Activated CD8-positive, alpha-beta T cell treated with anti-CD3 and anti-CD28 coated beads, Interleukin-2, amount 10 ng/mL, durations not matched to agents 7 days and 5 days (primary cell): Measurements from ENCODE around the gene CDR2L. TPM values are rescaled to one million over a fixed set of nuclear protein-coding genes. Genes with fewer than 3 reads are reported as not detected.
"Not testable (repeated sequence)": the region's sequence is repeated elsewhere in the genome, so short reads cannot be mapped to it uniquely, and the experiment has no call there.

Experiments
- ATAC-seq: fragments of 150-1000 bp; cut with Tn5 transposase; one replicate; pipeline ENCODE4 v1.10.0; 2021; ENCODE audit warnings: moderate library complexity
- CTCF ChIA-PET: fragments of 350-600 bp; sonication (Branson Sonifier 250); formaldehyde crosslinking; loops from one replicate; lab custom pipeline; 2021; ENCODE audit warnings: antibody characterized with exemption; lab: Charles Lee
- POLR2A ChIA-PET: fragments of 350-600 bp; sonication (Branson Sonifier 250); formaldehyde crosslinking; loops from one replicate; lab custom pipeline; 2021; ENCODE audit warnings: antibody characterized with exemption; lab: Charles Lee
- DNase-seq: peaks from one replicate; pipeline ENCODE4 v3.0.0-alpha.2; 2020
- H3K27ac Mint-ChIP-seq: one replicate; pipeline ENCODE4 v1.8.0; 2021; ENCODE audit warnings: mild to moderate bottlenecking, mixed read lengths
- H3K27me3 Mint-ChIP-seq: one replicate; pipeline ENCODE4 v1.8.0; 2021; ENCODE audit warnings: low read depth, mixed read lengths
- H3K36me3 Mint-ChIP-seq: one replicate; pipeline ENCODE4 v1.8.0; 2021; ENCODE audit warnings: low read depth, mixed read lengths
- H3K4me1 Mint-ChIP-seq: one replicate; pipeline ENCODE4 v1.8.0; 2021; ENCODE audit warnings: low read depth, mixed read lengths
- H3K4me3 Mint-ChIP-seq: one replicate; pipeline ENCODE4 v1.8.0; 2021; ENCODE audit warnings: mild to moderate bottlenecking, mixed read lengths
- H3K9me3 Mint-ChIP-seq: one replicate; pipeline ENCODE4 v1.8.0; 2022; ENCODE audit warnings: mixed read lengths; ENCODE audit not compliant: insufficient read depth
- total RNA-seq, 2 experiments: library from RNA; stranded (reverse); gene quantifications; one replicate each; pipeline ENCODE4 v1.2.3, GENCODE V29; 2021

The CDR2L gene
- total RNA-seq, 2 experiments from 2014 or later: 0.13 to 0.18 TPM

DNA sequence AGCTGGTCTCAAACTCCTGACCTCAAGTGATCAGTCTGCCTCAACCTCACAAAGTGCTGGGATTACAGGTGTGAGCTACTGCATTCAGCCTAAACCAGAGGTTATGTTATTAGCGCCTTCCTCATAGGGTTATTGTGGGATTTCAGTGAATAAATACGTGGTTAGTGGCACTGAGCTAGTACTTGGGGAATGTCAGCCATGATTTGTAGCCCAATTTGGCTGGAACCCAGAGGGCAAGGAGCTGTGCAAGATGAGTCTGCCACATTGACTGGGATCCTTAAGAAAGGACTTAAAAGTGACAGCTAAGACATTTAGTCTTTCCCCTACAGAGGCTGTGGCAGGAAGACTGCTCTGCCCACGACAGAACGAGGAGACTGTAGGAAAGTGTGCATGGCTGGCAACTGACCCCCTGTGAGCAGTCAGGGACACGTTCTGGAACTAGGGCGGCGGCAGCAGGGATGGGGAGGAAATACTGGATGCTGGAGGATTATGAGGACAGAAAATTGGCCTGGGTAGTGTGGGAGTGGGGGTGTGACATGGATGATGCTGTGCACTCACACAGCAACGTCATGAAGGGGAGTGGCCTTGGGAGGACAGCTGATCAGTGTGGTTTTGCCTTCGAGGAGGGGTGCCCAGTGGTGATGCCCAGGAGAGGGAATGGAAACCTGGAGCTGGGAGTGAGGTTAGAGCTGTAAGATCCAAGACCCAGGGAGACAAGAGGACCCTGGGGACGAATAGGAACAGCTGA lies 44.7 kb downstream of the CDR2L start:
- Mint-ChIP-seq H3K4me1 (peaks cover 49% of the 10 kb centered on the region), H3K27me3 (peaks cover 4% of the 10 kb centered on the region), H3K4me3 (peak overlapping the region; percentile 45), H3K27ac (peak overlapping the region; percentile 2), H3K36me3 (no peaks in the 10 kb centered on the region), H3K9me3 (peaks cover 4% of the 10 kb centered on the region)
- no peak for ATAC-seq
- ChIA-PET POLR2A (interaction anchor here (0.6 to 2.0 kb wide), 4 partner anchors 19 to 239 kb away, joined by 3 to 15 read pairs (median 3); partner anchors contain the start of genes MIF4GD, MRPL58 and MRPS7), CTCF (interaction anchor here (1.2 to 1.7 kb wide), 7 partner anchors 19 to 83 kb away, joined by 3 to 18 read pairs (median 6); partner anchors contain the start of genes CDR2L and MRPL58)
- peak; percentile 63 for DNase-seq

DNA sequence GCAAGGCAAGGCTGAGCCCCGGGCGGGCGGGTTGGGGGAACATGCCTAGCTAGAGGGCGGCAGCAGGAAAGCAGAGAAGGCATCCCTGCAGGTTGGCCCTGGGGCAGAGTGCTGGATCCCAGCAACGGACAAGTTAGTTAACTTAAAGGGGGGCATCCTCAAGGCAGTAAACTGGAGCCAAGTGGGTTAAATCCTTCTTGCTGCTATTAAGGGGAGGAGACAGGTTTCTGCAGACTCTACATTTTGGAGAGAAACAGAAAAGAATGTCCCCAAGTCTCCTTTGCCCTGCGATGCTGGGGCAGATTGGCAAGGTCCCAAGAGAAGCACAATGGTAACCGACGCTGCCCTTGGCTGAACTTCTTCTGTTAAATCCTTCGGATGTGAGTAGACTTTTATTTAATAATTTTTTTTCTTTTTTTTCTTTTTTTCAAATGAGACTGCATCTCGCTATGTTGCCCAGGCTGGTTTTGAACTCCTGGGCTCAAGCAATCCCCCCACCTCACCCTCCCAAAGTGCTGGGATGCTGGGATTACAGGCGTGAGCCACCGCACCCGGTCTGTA lies 45.4 kb downstream of the CDR2L start:
- H3K36me3 Mint-ChIP-seq: no peaks in the 10 kb centered on the region
- no peak for ATAC-seq
- no peak overlapping the region for H3K27ac Mint-ChIP-seq
- H3K27me3 Mint-ChIP-seq: peaks cover 4% of the 10 kb centered on the region
- CTCF ChIA-PET: interaction anchor here (1.2 to 1.7 kb wide), 6 partner anchors 20 to 75 kb away, joined by 3 to 18 read pairs (median 6); partner anchors contain the start of genes CDR2L and MRPL58
- peaks cover 52% of the 10 kb centered on the region for H3K4me1 Mint-ChIP-seq
- peaks cover 4% of the 10 kb centered on the region for H3K9me3 Mint-ChIP-seq
- H3K4me3 Mint-ChIP-seq: peak overlapping the region; percentile 93
- POLR2A ChIA-PET: interaction anchor here (0.6 to 2.0 kb wide), 4 partner anchors 20 to 238 kb away, joined by 3 to 15 read pairs (median 3); partner anchors contain the start of genes MIF4GD, MRPL58 and MRPS7
- no peak for DNase-seq

- Mint-ChIP-seq H3K4me1 (peaks cover 52% of the 10 kb centered on the region), H3K27ac (peak overlapping the region; percentile 95), H3K27me3 (peaks cover 4% of the 10 kb centered on the region), H3K36me3 (peaks cover 6% of the 10 kb centered on the region), H3K9me3 (peaks cover 4% of the 10 kb centered on the region), H3K4me3 (peak overlapping the region; percentile 93)
- ATAC-seq (peak; percentile 31), DNase-seq (peak; percentile 90)
- ChIA-PET POLR2A (interaction anchor here (1.2 to 2.2 kb wide), 4 partner anchors 8 to 71 kb away, joined by 3 to 26 read pairs (median 8); partner anchors contain the start of genes ATP5PD, KCTD2 and MRPL58), CTCF (interaction anchor here (0.8 to 3.6 kb wide), 7 partner anchors 21 to 138 kb away, joined by 3 to 28 read pairs (median 4); partner anchors contain the start of genes MRPL58 and NT5C)
These were observed 46.2 kb downstream of the CDR2L start for GRCh38 chr17:75033346-75034235.

DNA sequence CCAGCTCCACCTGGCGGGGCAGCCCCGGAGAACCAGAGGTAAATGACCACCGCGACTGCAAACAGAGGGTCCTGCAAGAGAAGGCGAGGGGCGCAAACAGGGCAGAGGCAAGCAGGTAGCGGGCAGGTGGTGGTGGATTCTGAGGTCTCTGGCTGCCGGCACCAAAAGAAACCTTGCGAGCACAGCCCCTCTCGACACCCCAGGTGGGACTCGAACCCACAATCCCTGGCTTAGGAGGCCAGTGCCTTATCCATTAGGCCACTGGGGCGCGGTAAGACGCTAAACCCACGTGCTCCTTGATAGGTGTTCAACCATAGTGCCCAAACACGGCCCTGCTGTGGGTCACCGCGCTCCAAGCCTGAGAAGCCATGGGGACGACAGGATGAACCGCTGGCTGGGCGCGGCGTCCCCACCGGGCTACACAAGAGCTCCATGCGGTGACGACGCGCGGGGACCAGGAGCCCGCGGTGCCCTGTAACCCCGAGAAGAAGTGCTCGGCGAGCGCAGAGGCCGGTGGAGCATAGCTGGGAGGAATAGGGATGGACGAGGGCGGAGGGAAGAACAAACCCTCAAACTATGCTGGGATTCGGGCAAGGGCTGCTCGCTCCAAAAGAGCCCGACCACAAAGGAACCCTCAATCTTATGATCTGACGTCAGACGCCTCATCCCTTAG lies 46.9 kb downstream of the CDR2L start:
- CTCF ChIA-PET: interaction anchor here (0.8 to 3.6 kb wide), 12 partner anchors 10 to 237 kb away, joined by 3 to 28 read pairs (median 3); partner anchors contain the start of genes CDR2L, MIF4GD, MRPL58 and NT5C
- peak; percentile 67 for ATAC-seq
- H3K4me3 Mint-ChIP-seq: peak overlapping the region; percentile 93
- POLR2A ChIA-PET: interaction anchor here (0.6 to 2.2 kb wide), 8 partner anchors 9 to 227 kb away, joined by 3 to 26 read pairs (median 4); partner anchors contain the start of genes ATP5PD, GGA3, KCTD2 and MRPL58
- peak overlapping the region; percentile 95 for H3K27ac Mint-ChIP-seq
- DNase-seq: peak; percentile 93
- peaks cover 9% of the 10 kb centered on the region for H3K36me3 Mint-ChIP-seq
- H3K9me3 Mint-ChIP-seq: peaks cover 4% of the 10 kb centered on the region
- peaks cover 52% of the 10 kb centered on the region for H3K4me1 Mint-ChIP-seq
- peaks cover 2% of the 10 kb centered on the region for H3K27me3 Mint-ChIP-seq

DNA sequence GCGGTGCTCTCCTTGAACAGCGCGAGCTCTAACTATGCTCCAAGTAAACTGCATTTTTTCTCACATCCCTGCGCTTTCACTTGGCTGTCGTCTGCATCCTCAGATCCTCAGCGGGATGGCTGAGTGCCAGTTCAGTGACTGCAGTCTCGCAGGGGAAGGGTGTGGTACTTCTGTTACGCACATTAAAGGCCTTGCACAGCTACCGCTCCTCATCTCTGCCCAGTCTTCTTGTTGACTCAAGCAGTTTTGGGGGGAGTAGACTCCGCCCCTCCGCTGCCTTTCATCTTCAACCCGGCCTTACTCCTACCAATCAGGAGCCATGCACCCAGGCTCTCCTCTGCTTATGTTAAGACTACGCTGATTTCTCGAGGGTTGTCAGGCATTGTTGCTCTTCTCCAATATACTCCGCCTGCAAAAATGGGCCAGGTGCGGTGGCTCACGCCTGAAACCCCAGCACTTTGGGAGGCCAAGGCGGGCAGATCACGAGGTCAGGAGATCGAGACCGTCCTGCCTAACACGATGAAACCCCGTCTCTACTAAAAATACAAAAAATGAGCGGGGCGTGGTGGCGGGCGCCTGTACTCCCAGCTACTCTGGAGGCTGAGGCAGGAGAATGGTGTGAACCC lies 49.3 kb downstream of the CDR2L start:
- DNase-seq (peak; percentile 87), ATAC-seq (peak; percentile 62)
- Mint-ChIP-seq H3K27ac (peak overlapping the region; percentile 96), H3K9me3 (no peaks in the 10 kb centered on the region), H3K27me3 (peaks cover 2% of the 10 kb centered on the region), H3K4me3 (peak overlapping the region; percentile 65), H3K4me1 (peaks cover 48% of the 10 kb centered on the region), H3K36me3 (peaks cover 26% of the 10 kb centered on the region)
- POLR2A ChIA-PET: interaction anchor here (0.6 to 1.3 kb wide), 5 partner anchors 9 to 125 kb away, joined by 3 to 4 read pairs (median 3); partner anchors contain the start of gene MRPL58
- CTCF ChIA-PET: interaction anchor here (0.7 to 3.6 kb wide), 3 partner anchors 24 to 77 kb away, joined by 3 to 28 read pairs (median 4); partner anchors contain the start of gene MRPL58

- ChIA-PET CTCF (interaction anchor here (1.4 to 2.2 kb wide), 3 partner anchors 75 to 248 kb away, joined by 4 to 6 read pairs (median 4); no protein-coding TSS in a partner anchor), POLR2A (no interaction called here)
- DNase-seq (no peak), ATAC-seq (no peak)
- Mint-ChIP-seq H3K9me3 (no peaks in the 10 kb centered on the region), H3K27ac (no peak overlapping the region), H3K27me3 (peaks cover 2% of the 10 kb centered on the region), H3K4me3 (no peak overlapping the region), H3K36me3 (peaks cover 30% of the 10 kb centered on the region), H3K4me1 (peaks cover 32% of the 10 kb centered on the region)
These were observed 51.8 kb downstream of the CDR2L start for GRCh38 chr17:75039238-75039637.

DNA sequence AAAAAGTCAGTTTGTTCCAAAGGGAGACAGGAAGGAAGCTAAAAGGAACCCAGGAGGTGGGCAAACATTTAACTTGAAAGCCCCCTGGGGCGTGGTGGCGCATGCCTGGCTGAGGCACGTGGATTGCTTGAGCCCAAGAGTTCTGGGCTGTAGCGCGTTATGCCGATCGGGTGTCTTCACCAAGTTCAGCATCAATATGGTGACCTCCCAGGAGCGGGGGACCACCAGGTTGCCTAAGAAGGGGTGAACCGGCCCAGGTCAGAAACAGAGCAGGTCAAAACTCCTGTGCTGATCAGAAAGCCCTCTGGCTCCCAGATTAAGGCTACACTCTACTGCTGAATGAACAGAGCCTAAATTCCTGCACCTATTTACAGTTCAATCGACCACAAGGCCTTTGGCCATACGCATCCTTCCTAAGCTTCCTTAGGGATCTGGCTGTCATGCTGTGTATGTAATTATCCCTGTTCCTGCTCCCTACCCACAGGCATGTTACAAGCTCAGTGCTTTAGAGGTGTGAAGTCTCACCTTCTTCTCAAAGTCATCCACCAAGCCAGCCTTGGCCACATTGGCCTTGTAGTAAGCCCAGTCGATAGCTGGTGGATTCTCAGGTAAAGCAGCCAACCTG lies 54.3 kb downstream of the CDR2L start:
- ATAC-seq: no peak
- no peak for DNase-seq
- H3K36me3 Mint-ChIP-seq: peaks cover 30% of the 10 kb centered on the region
- no peaks in the 10 kb centered on the region for H3K9me3 Mint-ChIP-seq
- ChIA-PET POLR2A (interaction anchor here (1.0 kb wide), 1 partner anchor 745 kb away, joined by 4 read pairs; no protein-coding TSS in a partner anchor), CTCF (interaction anchor here (1.4 to 1.7 kb wide), 3 partner anchors 72 to 161 kb away, joined by 3 to 5 read pairs (median 3); no protein-coding TSS in a partner anchor)
- H3K4me1 Mint-ChIP-seq: peaks cover 30% of the 10 kb centered on the region
- no peak overlapping the region for H3K4me3 Mint-ChIP-seq
- H3K27me3 Mint-ChIP-seq: no peaks in the 10 kb centered on the region
- no peak overlapping the region for H3K27ac Mint-ChIP-seq

DNA sequence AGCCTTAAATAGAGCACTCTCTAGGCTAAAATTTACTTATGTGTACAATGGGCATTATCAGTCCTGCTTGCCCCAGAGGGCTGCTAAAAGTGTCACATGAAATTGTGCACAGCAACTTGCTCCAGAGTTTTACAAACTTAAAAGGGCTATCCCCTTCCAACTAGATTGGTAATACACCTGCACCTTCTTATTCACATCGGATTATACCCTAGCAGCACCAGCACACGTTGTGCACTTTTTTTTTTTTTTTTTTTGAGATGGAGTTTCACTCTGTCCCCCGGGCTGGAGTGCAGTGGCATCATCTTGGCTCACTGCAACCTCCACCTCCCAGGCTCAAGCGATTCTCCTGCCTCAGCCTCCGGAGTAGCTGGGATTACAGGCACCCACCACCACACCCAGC lies 56.4 kb downstream of the CDR2L start:
- H3K27me3 Mint-ChIP-seq, ATAC-seq, H3K9me3 Mint-ChIP-seq, POLR2A ChIA-PET, H3K27ac Mint-ChIP-seq, DNase-seq, H3K4me3 Mint-ChIP-seq: not testable (repeated sequence)
- Mint-ChIP-seq H3K4me1 (peaks cover 36% of the 10 kb centered on the region), H3K36me3 (peaks cover 23% of the 10 kb centered on the region)
- CTCF ChIA-PET: interaction anchor here (1.1 to 1.7 kb wide), 2 partner anchors 24 to 70 kb away, joined by 3 to 5 read pairs; no protein-coding TSS in a partner anchor

DNA sequence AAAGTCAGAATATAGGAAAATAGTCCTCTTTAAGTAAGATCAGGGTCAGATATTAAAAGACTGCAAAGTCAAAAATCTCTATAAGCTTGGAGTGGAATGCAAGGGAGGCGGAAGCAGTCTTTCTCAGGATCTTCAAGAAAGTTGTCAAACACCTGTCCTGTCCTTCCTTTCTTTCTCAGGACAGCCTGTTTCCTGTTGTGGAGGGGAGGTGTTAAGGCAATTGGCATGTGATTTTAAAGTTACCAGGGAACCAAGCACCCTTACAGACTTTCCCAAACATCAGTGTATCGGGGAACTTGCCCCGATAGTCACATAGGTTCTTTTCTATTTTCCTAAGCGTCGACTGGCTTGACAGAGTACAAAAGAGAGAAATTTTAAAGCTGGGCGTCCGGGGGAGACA lies 57.3 kb downstream of the CDR2L start:
- H3K36me3 Mint-ChIP-seq: peaks cover 24% of the 10 kb centered on the region
- H3K27me3 Mint-ChIP-seq: no peaks in the 10 kb centered on the region
- peaks cover 43% of the 10 kb centered on the region for H3K4me1 Mint-ChIP-seq
- CTCF ChIA-PET: no interaction called here
- POLR2A ChIA-PET: interaction anchor here (0.5 kb wide), 1 partner anchor 55 kb away, joined by 4 read pairs; no protein-coding TSS in a partner anchor
- H3K4me3 Mint-ChIP-seq: peak overlapping the region; percentile 47
- no peak for DNase-seq
- no peak overlapping the region for H3K27ac Mint-ChIP-seq
- ATAC-seq: no peak
- no peaks in the 10 kb centered on the region for H3K9me3 Mint-ChIP-seq
